GM19023 (cell line): ENCODE results near the gene SGK2.
A peak's percentile ranks its signal among the peaks of the same experiment; 100 is the strongest.

Source experiments
- ATAC-seq: cut with Tn5 transposase; IDR thresholded peaks from one replicate; pipeline ENCODE4 v1.9.1; 2021; ENCODE audit warnings: mild to moderate bottlenecking, moderate library complexity; ENCODE audit not compliant: unreplicated experiment

SGK2 gene

DNA sequence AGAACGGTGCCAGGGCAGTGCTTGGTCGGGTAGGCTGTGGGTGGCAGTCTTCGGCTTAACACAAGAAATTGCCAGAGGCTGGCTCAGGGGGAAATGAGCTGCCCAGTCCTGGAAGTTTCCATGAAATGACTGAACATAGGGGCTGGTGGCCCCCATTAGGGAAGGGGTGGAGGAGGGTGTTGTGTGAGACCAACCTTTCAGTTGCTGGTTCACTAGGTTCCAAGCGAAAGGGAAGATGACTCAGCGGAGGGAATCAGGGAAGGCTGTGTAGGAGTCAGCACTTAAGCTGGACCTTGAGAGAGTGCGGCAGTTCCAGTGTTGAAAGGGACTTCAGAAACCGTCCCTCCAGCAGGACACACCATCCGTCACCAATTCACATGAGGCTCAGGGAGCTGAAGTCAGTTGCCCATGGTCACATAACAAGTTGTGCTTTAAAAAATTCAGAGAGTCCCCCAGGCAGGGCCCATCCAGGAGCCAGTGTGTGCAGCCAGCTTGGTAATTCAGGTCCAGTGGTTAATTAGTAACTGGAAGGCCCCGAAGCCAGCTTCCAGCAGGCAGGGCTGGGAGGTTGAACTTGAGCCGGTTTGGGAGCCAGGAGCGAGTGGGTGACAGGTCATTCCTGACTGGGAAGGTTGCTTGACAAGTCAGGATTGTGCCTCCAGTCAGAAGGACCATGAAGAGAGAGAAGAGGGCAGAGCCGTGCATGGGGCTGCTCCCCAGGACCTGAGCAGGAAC, at the start of gene SGK2:
SGK2 (plus strand) TSS at position 616 of the 735 bp plus-strand sequence. CDS start 7,469 bp downstream, outside the sequence.
- no peak for ATAC-seq

DNA sequence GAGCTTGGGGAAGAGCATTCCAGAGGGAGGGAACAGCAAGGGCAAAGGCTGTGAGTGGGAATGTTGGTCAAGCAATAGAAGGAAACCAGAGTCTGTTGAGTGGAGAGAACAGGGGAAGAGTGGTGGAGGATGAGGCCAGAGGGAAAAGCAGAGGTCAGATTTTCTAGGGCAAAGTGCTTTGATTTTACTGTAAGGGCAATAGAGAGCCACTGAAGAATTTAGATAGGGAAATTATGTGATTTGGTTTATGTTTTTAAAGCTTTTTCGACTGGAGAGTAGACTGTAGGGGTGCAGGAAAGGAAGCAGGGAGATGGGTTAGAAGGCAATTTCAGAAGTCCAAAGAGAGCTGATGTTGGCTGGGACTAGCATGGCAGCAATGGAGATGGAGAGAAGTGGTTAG, 46.9 kb upstream of the SGK2 start:
- ATAC-seq: no peak

DNA sequence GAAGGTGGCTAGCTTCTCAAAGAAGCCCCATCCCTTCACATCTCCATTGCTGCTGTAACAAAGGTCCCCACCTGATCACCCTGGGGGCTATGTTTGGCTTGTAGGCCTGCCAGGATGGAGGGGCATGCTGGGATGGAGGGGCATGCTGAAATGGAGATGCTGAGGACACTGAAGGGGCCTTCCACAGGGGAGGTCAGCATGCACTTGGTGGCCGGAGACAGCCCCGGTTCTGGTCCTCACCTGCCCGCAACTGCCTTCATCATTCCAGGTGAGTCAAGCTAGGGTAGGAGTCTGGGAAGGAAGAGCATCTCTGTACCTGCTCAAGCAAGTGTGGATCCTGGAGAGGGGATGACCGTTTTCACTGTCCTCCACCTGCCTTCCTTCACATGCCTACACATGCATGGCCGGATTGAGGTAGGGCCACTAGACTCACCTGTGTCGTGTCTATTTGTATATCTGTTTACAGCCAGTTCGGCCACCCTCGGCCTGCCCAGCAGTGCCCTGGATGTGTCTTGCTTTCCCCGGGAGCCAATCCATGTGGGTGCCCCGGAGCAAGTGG, 45.4 kb upstream of the SGK2 start:
- ATAC-seq: no peak

DNA sequence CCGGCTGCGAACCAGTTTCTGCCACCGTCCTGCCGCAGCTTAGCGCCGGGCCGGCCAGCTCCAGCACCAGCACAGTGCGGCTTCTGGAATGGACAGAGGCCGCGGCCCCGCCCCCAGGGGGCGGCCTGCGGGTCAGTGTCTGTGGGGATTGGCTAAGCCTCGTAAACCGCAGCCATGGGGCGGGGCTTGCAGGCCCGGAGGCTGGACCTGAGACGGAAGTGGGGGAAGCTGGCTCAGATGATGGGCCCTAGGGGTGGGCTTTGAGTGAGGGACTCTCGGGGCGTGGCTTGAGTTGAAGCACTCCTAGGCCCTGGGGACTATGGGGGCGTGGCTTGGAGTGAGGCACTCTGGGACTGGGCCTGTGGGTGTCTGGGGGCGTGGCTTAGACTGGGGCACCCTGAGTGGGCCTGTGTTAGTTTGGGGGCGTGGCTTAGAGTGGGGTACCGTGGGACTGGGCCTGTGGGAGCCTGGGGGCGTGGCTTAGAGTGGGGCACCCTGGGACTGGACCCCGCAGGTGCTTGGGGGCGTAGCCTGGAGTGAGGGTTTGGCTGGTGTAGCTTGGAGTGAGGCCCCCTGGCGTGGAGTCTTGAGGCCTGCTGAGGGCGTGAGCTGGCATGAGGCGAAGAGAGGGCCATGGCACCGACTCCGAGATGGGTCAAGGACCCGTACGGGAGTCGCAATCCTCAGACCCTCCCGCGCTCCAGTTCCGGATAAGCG, 44.7 kb upstream of the SGK2 start:
- peak; percentile 87 for ATAC-seq

DNA sequence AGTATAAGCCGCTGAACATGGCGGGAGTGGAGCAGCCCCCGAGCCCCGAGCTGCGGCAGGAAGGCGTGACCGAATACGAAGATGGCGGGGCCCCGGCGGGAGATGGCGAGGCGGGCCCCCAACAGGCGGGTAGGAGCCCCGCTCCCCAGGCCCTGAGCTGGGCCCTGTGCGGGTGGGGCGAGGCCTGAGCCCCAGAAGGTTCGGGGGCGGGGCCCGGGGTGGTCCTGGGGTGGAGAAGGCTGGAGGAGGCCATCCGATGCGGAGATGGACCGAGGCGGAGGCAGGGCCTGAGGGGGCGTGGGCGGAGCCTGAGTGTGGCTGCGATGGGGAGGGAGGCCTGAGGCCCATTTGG, 44.2 kb upstream of the SGK2 start:
- ATAC-seq: peak; percentile 15

DNA sequence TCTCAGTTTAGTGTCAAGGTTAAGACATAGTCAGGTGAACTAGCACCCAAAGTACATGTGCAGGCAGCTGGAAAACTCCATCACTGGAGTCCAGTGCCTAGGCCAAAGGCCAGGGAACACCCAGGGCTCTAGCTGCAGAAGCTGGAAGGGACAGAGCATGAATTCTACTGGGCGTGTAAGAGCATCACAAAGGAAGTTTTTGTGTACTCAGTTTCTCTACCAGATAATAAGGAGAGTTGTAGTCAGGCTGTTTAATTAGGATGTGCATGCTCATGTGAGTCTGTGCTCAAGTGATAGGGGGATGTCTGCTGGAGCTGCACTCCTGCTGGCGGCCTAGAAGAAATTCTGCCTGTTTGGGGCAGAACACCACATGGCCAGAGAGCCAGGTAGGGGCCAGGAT, 43.2 kb upstream of the SGK2 start:
- no peak for ATAC-seq

DNA sequence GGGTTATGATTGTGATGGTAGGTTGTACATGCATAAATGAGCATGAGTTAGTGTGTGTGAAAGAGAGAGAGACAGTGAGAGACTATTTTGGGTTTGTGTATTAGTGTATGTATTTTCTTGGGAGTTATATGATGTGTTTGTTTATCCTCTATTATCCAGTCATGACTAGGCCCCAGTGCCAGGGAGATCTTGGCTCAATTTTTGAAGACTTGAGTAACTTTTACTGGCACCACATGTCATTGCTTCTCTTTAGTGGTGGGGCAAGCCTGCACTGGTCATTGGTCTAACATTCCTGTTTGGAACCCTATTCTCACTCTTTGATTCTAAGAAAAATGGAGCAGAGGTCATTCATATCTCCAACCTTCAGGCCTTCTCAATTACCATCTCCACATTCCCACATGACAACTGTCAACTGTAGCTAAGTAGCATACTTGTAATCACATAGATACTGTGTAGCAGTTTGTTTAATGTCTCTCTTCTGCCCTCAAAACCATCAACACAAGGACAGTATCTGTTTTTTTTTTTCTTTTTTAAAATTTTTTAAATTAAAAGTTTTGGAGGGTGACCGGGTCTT, 42.5 kb upstream of the SGK2 start:
- ATAC-seq: no peak

DNA sequence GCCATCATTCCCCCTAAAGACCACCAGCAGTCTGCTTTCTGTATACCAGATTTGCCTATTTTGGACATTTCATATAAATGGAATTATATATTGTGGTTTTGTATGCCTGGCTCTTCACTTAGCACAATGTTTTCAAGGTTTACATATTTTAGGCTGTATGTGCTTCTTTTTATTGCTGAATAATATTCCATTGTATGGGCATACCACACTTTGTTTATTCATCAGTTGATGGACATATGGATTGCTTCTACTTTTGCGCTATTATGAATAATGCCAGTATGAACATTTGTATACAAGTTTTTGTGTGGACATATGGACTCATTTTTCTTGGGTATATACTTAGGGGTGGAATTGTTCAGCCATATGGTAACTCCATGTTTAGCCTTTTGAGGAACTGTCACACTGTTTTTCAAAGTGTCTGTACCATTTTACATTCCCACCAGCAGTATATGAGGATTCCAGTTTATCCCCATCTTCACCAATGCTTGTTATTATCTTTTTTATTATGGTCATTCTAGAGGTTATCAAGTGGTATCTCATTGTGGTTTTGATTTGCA, 38.7 kb upstream of the SGK2 start:
- no peak for ATAC-seq

DNA sequence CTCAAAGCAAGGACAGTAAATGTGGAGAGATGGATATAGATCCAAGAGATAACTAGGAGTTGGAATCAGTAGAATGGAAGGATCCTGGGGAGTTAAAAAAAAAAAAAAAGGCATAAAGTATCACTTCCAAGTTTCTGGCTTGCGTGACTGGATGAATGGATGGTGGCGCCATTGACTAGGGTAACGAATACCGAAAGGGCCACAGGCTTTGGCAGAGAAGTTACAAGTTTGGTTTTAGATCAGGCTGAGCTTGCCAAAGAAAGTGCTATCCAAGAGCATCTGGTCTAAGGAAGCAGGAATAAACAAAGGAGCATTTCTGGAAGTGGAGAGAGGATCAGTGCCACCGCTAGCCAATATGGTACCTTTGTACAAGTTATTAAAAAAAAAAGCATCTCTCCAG, 33.8 kb upstream of the SGK2 start:
- no peak for ATAC-seq

DNA sequence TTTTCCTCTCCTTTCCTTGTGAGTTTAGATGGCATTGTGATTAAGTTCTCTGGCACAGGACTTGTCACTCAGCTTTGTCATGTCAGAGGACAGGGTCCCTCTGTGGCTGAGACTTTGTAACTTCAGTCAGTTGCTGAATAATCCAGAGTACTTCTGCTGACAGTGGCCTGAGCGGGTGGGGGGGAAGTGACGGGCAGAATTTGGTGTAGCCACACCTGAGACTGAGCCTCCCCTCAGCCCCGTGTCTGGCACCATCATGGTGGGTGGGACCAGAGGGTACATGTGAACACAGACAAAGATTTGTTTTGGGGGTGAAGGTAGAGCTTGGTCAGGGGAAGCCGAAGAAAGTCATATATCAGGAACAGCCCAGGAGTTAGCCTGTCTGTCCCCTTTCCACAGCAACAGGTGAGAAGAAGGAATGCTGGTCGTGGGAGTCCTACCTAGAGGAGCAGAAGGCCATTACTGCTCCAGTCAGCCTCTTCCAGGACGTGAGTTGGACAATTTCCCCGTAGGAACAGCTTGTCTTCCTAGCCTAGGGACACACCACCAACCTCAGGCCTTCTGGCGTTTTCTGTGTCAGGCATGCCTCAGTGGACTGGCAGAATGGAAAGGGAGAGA, 30.5 kb upstream of the SGK2 start:
- ATAC-seq: no peak

DNA sequence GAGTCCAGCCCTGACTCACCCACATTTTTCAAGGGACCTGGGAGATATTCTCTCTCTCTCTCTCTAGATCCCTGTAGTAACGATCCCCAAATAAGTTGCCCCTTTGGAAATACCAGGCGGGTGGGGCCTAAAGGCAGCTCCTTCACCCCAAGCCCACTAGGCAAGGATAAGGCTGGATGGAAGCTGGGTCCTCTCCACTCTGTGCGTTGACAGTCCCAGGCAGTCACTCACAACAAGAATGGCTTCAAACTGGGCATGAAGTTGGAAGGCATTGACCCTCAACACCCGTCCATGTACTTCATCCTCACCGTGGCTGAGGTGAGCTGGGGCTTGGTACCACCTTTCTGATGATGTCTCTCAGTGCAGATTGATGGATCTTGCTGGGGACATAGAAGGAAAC, 29.8 kb upstream of the SGK2 start:
- ATAC-seq: no peak

DNA sequence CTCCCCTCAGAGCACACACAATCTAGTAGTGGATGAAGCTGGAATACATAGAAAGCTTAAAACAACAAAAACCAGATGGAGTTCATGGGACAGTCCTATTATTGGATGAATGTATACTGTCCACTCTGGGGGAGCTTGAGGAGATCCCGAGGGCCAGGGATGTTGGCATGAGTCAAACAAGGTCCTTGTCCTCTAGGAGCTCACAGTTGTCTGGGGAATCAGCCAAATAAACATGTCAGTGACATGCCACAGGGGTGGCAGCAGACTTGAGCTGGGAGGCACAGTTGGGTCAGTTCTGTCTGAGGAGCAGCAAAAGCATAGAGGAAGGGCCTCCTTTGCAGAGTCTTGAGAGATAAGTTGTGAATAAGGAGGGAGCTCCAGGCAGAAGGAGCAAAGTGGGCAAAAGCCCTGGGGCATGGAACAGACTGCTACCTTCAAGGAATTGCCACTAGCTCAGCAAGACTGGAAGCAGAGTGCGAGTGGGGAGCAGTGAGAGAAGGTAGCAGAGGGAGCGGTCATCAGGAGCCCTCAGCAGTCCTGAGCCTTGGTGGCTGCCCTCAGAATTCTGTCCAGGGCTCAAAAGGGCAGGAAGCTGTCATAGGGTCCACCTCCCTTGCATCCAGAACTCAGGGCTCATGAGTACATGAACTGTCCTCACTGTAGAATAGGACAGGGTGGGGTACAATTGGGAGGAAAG, 29.2 kb upstream of the SGK2 start:
- ATAC-seq: no peak

DNA sequence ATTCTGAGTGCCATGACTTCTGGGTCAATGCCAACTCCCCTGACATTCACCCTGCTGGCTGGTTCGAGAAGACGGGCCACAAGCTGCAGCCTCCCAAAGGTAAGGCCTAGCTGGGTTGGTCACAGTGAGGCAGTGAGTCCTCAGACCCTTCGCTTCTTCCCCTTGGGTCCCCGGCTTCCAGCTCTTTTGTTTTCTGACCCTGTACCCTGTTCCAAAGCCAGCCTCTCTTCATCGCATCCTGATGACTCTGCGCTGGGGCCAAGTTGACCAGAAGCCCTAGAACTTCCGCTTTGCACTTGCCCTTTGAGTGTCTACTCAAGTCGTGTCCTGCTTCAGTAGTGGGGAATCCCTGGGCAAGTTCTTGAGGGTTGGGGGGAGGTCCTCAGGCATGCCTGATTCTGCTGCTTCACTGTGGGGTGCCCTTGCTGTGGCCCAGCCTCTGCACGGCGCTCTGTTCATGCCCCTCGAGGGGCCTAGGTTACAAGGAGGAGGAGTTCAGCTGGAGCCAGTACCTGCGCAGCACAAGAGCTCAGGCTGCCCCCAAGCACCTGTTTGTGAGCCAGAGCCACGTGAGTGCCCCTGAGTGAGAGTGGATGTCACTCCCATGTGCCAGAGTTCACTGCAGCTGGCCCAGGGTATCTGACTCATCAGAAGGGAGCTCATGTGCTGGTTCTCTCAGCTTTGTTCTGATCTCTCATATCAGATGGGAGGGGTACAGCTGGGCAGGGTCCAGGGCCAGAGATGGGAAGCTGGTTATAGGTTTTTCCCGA, 28.3 kb upstream of the SGK2 start:
- ATAC-seq: no peak

DNA sequence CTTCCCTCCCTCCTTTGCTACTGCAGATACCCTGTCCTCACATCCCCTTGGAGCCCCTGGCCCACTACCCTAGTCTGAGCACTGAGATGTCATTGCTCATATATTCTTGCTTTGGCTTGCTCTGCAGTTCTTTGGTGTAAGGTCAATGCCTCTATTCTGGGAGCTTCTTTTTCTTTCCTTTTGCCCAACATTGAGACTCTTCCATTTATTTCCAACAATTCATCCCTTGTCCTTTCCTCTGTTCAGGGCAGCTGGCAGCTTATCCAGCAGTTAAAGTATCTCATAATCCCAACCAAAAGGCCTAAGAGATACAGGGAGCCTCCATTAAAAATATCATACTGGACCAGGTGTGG, 27.8 kb upstream of the SGK2 start:
- ATAC-seq: no peak

DNA sequence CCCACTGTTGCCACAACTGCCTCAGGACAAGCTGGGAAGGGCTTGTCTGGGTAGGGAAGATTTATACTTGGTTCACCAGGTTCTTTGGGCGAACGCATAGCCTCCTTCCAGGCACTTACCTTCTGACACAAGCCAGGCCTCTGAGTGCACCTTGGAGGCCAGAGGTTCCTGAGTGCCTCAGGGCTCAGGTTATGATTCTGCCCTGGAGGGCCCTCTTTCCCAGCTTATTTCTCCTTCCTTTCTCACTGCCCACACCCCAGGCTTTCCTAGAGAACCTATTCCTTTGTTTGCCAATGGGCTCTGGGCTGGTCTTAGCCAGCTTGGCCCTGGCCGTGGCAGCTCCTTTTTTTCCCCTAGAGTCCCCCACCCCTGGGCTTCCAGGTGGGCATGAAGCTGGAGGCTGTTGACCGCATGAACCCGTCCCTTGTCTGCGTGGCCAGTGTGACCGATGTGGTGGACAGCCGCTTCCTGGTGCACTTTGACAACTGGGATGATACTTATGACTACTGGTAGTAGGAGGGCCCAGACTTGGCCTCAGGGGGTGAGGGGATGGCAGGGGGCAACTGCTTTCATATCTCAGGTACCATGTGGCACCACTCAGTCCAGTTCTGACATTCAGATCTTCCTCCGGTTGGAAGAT, 26.3 kb upstream of the SGK2 start:
- no peak for ATAC-seq

DNA sequence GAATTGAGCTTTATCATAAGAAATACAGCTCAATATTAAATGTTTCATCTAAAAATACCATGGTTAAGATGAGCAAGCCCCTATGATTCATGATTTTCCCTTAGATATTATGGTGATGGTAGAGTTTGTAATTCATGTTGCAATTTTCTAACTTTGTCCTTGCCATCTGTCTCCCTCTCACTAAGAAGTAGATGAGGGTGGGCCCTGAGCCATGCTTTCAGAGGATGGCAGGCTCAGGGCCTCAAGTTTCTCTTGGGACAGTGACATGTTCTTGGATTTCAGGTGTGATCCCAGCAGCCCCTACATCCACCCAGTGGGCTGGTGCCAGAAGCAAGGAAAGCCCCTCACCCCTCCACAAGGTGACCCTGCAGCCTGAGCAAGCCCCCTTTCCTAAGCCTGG, 25.8 kb upstream of the SGK2 start:
- ATAC-seq: no peak

DNA sequence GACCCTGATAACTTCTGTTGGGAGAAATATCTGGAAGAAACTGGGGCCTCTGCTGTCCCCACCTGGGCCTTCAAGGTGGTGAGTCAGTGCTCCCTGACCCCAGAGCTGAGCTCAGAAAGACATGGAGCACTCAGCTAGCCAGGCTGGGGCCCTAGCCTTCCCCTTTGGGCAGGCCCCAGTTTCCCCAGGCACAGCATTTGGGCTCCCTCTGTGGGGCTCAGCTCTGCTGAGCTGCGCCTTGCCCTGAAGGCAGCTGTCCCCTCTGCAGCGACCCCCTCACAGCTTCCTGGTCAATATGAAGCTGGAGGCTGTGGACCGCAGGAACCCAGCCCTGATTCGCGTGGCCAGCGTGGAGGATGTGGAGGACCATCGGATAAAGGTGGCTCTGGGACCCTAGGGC, 24.8 kb upstream of the SGK2 start:
- no peak for ATAC-seq

DNA sequence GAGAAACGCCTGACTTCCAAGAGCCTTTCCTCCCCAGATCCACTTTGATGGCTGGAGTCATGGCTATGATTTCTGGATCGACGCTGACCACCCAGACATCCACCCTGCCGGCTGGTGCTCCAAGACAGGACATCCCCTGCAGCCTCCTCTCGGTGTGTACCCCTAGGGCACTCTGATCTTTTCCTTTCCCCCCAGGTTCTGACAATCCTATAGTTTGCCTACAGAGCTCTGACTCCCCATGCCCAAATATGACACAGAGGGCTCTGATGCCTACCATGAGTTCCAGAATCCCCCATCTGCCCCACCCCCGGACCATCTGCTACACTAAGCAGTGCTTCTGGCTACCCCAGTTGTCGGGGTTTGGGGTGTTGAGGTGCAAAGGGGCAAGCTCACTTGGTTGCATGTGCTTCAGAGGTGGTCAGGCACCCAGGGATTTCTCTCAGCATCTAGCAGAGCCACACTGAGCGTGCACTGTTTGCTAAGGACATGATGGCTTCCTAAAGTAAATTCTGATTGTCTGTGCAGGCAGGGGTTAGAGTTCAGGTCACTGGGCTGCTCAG, 24.0 kb upstream of the SGK2 start:
- no peak for ATAC-seq

DNA sequence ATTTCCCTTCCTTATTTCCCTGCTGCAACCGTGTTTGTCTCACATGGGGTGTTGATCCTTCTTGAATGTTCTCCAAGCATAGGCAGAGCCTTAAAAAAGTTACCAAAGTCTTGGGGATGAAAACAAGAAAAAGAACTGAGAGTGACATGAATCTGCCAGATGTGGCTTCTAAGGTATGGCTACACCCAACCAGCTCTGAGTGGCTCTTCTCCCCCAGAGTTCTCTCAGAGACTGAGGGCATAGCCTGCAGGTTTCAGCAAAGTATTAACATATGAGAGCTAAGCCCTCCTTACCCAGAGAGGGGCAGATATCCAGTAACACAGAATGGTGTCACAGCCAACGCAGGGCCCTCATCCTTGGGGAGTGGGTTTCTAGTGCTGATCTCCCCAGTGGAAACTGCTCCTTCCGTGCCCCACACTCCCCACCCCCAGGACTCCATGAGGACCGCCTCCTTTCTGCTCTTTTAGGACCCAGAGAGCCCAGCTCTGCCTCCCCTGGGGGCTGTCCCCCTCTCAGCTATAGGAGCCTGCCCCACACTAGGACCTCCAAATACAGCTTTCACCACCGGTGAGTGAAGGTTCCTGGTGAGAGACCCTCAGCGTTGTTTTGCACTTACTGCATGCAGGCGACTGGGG, 23.3 kb upstream of the SGK2 start:
- ATAC-seq: no peak
